ENCODE measurements around the gene ACOX3. TPM values are rescaled to one million over a fixed set of nuclear protein-coding genes. Genes with fewer than 3 reads are reported as not detected.

Gene ACOX3
- total and polyA plus RNA-seq, 9 of the 15 experiments (the other 6 are each of a cell fraction or from before 2014, with no cell fraction given): 0.68 to 7.3 (median 3.7) TPM

- 22% methylated on average over 2 of the region's 2 CpGs for WGBS (ENCODE audit: insufficient coverage, low coverage, missing lambda C conversion rate)
- DNase-seq (ENCODE audit: extremely low read depth in 1 of 4, low spot score in 3 of 4): no peak
- Histone ChIP-seq H3K9me3 (replicated peaks; ENCODE audit: control insufficient read depth, insufficient read depth, low read depth, low read length) (peaks cover 14% of the 10 kb centered on the region), H3K9ac (ENCODE audit: insufficient read depth in 1 of 2, low read depth in 2 of 2, low read length in 2 of 2) (no peak overlapping the region), H3K27me3 (ENCODE audit: control insufficient read depth in 2 of 2, insufficient read depth in 2 of 2, low read length in 2 of 2) (peaks cover 0 to 11% of the 10 kb centered on the region in 2 experiments; a peak in 2 of 5 replicates), H3K4me2 (ENCODE audit: insufficient read depth, low read length) (no peak overlapping the region), H4K20me1 (replicated peaks; ENCODE audit: control insufficient read depth, insufficient read depth, low read length) (0 out of 2 replicates have a peak, but pooled peaks cover under 1% of the 10 kb centered on the region), H3K79me2 (ENCODE audit: control insufficient read depth, insufficient read depth, low read length) (no peaks in the 10 kb centered on the region), H3K36me3 (ENCODE audit: control insufficient read depth, insufficient read depth, low read length) (no peaks in the 10 kb centered on the region), H3K27ac (ENCODE audit: extremely low read depth, low read depth, low read length) (peak overlapping the region; percentile 44; the same call in 2 of the 3 replicates), H3K4me3 (no peak overlapping the region), H2AFZ (ENCODE audit: low read depth, low read length) (no peak overlapping the region), H3K4me1 (replicated peaks in 1 of 2; ENCODE audit: control insufficient read depth in 2 of 2, insufficient read depth in 2 of 2, low read length in 2 of 2) (peaks cover 4 to 6% of the 10 kb centered on the region in 2 experiments; a peak in 4 of 5 replicates), H3K9me1 (ENCODE audit: control insufficient read depth, insufficient read depth, low read length) (no peaks in the 10 kb centered on the region)
- ATAC-seq: no peak
- intact Hi-C loops (cut with micrococcal nuclease): no loop called here
- CTCF ChIA-PET (ENCODE audit: low intra/inter-chr PET ratio): no interaction called here
- BruUV-seq (replicated peaks): no TSS peak
- in situ Hi-C loops (cut with MboI): no loop called here
- TF ChIP-seq C11orf30 (IDR thresholded peaks at IDR 0.05; ENCODE audit: low read depth): no peak
- TF ChIP-seq ZFP1 (CRISPR knock-in tag; IDR thresholded peaks at IDR 0.05): peak; percentile 99
- no peak for TF ChIP-seq KDM1A (IDR thresholded peaks at IDR 0.05)
- TF ChIP-seq SMARCA5 (IDR thresholded peaks at IDR 0.05): 0 out of 2 replicates have a peak, but pooled peaks have one; percentile 25
- TF ChIP-seq RERE (CRISPR knock-in tag; IDR thresholded peaks at IDR 0.05; ENCODE audit: borderline replicate concordance): no peak
- peak; percentile 20; the same call in 1 of the 2 replicates for TF ChIP-seq CBX5 (IDR thresholded peaks at IDR 0.05; ENCODE audit: borderline replicate concordance, low read depth)
- peak; percentile 32; the same call in 1 of the 2 replicates for TF ChIP-seq ELF1 (tag; IDR thresholded peaks at IDR 0.05)
- no peak for TF ChIP-seq SP1 (CRISPR knock-in tag; IDR thresholded peaks at IDR 0.05)
- no peak for TF ChIP-seq CTBP1 (IDR thresholded peaks at IDR 0.05; ENCODE audit: borderline replicate concordance)
- POLR2A ChIA-PET: no interaction called here
- no peak for FAIRE-seq
Measured at GRCh38 chr4:8335848-8336247, 104.7 kb downstream of the ACOX3 start.

All from K562 (cell line).